Activated T-cell treated with anti-CD3 and anti-CD28 coated beads for 48 hours (primary cell): ENCODE measurements around the gene TREM2.

ENCODE experiments used
- DNase-seq: peaks from one replicate; pipeline ENCODE4 v3.0.0-alpha.2; 2020; ENCODE audit warnings: low read depth

Gene TREM2

DNA sequence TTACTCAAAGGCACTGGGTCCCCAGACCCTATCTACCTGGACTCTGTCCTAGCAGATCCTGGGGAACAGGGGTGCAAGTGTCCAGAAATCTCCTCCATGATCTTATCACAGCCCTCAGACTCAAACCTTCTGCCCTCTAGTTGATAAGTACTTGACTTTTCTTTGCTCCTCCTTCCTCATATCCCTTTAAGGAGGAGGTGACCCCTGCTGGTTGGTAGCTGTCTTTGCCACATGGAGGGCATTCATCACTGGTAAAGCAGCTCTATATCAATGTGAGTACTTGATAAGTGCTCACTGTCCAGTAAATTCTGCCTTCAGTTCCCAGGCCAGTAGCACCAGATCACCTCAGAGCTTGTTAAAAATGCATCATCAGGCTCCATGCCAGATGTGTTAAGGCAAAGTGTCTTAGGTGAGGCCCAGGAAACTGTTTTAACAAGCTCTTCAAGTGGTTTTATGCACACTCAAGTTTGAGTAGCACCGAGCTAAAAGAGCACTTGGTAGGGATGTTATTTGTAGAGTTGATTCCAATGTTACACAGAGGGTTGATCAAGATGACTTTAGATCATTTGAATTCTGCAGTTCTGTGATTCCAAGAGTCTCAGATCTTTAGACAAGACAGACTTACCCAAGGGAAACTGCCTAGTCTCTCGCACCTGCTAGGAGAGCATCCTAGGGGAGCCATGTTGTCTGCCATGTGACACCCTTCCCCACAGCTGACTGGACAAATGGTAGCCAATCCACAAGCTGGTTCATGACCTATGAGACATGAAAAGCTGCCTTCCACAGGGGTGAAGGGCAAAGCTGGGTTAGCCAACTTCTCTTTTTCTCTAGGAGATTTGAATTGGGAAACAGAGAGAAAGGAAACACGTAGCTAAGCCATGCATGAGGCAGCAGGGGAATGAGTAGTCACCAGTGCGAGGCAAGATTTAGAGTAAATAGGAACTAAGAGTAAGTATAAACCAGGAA, 19.4 kb upstream of the TREM2 start:
- DNase-seq = peak; percentile 28

DNA sequence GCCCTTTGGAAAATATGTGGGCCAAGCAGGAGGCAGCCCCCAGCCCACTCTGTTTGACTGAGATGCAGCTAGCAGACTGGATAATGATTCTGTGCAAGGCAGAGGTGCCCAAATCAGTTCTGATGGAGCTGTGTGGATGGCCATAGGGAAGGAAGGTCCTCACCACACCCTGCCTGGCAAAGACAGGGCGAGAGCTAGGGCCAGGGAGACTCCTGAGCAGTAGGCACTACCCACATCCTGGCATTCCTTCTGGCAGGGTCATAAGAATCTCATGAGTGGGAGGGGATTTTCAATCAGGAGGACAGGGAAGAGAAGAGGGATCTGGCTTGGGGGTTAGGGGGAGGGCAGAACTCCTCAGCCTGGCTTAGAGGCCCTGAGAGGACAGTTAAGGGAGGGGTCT, 18.6 kb upstream of the TREM2 start:
- no peak for DNase-seq

DNA sequence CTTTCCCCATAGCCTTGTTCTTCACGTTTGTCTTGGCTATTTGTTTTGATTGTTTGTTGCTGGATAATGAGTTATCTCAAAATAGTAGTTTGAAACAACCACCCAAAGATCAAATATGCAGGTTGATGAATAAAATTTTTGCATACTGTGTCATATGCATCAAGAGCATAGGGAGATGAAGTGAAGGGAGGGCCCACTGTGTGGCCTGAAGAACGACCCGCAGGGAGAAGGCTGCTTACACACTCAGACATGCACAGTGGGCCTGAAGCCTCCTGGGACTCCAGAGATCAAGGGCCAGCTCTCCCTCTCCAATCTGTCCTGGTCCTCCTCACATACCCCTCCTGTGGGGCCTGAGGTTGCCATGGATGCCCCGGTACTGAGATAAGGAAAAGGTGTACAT, 16.2 kb upstream of the TREM2 start:
- no peak for DNase-seq

DNA sequence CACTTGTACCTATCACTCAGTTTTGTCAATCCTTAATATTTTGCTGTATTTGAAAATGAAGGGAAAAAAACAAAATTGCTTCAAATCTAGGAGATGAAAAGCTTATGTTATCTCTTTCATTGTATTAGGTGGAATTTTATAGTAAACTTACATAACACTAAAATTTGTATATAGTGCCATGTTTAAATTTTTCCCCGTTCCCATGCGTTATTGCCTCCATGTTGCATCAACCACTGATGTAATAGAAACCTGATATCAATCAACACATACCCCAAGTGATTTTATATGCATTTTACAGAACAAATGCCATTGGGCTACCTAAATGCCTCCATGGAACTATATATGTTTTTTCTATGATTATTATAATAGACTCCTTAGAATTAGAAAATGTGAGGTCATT, 14.8 kb upstream of the TREM2 start:
- no peak for DNase-seq

DNA sequence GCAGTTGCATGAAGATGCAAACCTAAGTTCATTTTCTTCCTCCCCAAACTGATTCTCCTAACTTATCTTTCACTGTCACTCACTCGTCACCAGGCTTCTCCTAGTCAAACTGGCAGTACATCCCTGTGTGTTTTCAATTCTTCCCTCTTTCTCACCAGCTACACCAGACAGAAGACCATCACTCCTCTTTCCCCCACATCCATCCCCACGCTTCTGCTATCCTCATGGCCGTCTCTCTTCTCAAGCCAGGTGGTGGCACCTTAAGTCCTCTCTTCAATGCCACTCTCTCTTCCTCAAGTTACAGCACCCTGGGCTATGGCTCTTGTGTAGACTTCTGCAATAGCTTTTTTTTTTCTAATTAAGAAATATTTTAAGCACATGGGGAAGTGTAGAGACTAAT, 14.4 kb upstream of the TREM2 start:
- no peak for DNase-seq

DNA sequence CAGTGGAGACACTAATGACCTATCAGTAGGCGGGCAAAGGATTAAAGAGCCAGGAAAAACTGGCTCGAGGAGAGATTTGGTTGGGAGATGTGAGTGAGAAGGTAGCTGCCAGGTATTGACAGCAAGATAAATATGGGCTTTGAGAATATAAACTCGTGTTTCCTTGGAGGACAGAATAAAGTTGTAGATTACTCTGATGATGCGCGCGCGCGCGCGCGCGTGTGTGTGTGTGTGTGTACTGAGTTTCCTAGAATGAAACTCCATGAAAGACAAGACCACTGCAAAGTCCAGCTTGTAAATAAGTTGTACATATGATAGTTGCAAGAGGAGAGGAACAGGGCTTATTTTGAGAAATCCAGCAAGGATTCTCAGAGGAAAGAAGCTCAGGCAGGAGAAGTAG, 13.3 kb upstream of the TREM2 start:
- no peak for DNase-seq

DNA sequence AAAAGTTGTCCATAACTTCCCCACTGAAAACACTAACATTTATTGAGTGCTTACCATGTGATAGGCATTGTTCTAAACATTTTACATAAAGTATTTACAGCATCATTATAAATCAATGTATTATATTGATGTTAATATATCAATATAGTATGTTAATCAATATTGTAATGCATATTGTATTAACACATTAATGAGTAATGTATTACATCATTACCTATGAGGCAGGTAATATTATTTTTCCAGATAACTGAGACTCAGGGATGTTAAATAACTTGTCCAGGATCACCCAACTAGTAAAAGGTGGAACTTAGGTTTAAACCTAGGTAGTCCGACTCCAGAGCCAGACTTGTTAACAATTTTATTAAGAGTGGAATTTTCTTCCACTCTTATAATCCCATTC, 12.2 kb upstream of the TREM2 start:
- no peak for DNase-seq

DNA sequence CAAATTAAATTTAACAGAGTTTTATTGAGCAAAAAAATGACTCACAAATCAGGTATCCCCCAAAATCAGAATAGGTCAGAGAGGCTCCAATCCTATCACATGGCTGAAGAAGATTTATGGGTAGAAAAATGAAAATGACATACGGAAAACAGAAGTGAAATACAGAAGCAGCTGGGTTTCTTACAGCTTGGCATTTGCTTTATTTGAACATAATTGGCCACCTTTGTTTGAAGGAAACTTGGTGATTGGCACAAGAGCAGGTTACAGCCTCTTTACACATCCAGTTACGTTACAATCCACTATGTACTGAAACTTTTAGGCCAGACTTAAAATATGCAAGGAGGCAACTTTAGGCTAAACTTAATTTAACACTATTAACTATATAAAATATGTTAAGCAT, 11.7 kb upstream of the TREM2 start:
- no peak for DNase-seq

DNA sequence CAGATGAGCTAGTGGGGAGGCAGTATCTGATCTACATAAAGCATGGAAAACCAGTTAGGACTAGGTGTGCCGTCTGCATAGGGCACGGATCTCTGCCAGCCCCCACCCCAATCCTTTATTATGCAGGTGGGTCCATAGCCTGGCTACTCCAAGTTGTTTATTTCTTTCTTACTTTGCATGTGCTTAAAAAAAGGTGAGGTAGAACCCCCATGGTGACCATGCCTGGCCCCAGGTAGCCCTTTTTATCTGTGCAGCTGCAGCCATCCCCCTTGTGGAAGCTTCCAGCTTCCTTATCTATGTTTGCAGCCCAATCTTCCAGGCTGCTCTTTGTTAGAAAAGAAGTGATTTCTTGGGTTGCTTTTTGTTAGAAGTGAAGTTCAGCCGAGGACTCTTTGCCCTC, 9.0 kb upstream of the TREM2 start:
- no peak for DNase-seq

DNA sequence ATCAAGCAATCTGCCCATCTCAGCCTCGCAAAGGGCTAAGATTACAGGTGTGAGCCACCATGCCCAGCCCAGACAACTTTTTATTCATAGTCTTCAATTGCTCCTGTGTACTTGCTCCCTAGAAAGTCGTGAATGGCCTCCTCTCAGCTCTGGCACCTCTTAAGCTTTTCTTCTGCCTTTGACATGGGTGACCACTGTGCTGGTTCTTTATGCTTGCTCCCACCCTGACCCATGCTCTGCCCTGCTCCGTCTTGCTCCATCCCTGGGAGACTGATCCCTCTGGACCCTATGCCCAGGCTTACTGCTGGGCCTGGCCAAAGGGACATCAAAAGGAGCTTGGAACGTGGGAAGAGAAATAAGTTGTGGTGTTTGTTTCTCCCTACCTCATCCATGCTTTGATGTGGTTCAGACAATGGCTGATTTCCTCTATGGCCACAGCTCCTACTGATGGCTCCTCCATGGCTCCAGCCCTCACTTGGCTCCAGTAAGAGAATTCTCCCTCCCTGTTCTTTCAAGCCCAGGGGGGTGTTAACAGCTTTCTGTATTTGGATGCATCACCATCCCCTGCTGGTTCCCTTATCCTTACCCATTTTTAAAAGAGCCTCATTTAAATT, 7.7 kb upstream of the TREM2 start:
- no peak for DNase-seq

DNA sequence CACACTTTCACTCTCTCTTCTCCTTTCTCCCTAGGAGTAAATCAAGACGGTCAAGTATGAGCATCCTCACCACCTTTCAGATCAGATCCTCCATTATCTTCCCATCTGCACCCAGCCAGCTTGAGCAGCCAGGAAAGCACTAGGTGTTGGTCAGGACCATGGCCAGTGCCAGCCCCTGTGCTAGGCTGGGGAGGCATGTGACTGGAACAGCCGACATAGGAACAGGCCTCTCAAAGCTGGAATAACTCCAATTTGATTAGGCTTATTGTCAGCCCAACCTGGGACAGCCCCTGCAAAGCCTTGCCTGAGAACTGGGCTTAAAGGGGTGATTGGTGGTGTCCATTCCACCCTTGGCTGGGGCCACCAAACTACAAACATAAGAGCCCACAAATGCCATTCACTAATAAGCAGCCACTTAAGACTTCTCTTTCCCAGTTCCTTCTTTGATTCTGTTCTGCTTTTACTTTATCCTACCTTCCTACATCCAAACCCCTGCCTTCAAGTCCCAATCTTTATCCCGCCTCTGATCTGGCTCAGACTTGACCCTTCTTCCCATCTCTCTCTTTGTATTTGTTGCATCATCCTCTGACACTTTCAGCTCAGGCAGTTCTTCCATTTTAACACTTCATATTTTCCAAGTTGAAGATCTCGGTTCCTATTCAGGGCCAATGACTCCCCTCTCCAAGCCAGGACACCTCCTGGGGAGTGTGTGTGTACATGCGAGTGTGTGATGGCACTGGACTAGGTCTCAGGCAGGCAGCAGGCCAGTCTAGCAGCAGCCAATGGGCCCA, 4.5 kb upstream of the TREM2 start:
- no peak for DNase-seq

DNA sequence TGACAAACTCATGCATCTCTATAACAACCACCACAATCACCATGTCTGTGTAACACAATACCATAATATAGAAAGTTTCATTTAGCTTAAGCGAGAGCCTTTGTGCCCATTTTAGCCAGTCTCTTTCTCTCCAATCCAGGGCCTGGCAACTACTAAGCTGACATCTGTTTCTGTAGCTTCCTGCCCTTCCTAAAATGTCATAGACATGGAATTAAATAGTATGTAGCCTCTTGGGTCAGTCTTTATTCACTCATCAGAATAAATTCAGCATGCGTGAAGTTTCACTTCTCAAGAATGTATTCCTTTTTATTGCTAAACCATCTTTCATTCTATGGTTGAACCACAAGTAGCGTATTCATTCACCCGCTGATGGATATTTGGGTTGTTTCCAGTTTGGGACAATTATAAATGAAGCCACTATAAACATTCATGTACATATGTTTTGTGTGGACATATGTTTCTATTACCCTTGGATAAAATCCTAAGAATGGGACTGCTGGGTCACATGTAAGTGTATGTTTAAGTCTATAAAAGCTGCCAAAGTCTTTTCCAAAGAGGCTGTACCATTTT, 1.7 kb upstream of the TREM2 start:
- DNase-seq = no peak

DNA sequence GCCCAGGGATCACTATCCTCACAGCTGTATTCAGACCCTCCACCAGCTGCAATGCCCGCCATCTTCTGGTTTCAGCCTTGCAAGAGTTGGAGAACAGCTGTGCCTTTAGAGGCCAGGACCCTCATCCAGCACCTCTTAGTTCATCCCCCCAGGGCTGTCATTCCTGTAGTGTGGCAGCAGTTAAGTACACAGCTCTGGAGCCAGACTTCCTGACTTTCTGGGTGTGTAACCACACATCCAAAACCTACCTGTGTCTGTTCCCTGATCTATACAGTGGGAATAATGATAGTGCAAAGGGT, 452 bp upstream of the TREM2 start:
- no peak for DNase-seq

DNA sequence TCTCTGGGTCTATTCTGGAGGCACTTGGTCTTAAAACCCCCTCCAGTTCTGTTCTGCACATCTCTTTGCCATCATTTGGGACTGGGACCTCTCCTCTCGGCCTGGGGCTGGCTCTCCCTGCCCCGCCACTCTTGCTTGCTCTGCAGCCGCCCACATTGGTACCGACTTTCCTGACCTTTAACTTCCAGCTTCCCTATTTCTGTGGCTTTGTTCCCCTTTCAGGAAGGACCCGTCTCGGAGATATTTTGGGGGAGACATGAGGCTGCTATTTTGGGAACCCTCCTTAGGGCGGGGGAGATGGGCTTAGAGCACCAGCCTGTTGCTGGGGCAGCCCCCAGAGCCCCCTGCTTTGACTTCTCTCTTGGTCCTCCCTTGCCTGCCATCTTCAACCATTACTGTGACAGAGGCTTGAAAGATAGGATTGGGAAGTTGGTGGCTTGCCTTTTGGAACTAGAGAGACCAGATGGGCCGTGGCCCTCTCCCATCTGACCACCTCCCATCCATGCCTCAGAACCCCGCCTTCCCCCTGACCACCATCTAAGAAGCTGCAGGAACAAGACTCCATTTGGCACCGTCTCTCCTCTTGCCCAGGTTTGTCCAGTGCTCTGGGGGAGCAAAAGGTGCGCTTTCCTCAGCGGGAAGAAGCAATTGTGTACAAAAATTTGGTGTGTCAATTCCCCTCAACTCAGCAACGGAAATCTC, 914 bp downstream of the TREM2 start:
- DNase-seq = no peak

DNA sequence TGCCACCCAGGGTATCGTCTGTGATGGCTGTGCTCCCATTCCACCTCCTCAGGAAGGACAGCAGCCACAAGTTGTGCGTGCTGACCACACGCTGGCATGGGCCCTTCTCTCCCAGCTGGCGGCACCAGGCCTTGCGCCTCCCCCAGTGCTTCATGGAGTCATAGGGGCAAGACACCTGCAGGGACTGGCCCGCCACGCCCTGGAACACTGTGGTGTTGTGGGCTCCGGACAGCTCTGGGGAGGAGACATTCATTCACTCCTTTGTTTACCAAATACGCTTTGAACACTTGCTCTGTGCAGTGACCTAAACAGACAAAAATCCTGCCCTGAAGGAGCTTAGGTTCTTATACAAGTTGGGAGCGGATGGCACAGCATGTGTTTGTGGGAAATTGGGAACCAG, 1.5 kb downstream of the TREM2 start:
- no peak for DNase-seq

DNA sequence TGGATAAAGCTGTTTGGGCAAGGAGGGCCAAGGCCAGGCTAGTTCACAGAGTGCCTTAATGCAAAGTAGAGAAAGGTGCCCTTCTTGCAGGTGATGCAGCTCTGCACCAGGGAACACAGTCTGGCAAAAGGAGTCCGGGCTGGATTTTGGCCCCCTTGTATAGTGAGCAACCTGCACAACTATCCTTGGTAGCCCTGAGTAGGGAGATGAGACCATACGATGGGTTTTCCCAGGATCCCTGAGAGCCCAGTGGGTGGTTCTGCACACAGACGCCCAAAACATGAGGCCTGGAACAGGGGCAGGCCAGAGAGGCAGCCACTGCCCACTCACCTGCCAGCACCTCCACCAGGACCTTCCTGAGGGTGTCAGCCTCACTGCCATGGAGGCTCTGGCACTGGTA, 2.0 kb downstream of the TREM2 start:
- no peak for DNase-seq

DNA sequence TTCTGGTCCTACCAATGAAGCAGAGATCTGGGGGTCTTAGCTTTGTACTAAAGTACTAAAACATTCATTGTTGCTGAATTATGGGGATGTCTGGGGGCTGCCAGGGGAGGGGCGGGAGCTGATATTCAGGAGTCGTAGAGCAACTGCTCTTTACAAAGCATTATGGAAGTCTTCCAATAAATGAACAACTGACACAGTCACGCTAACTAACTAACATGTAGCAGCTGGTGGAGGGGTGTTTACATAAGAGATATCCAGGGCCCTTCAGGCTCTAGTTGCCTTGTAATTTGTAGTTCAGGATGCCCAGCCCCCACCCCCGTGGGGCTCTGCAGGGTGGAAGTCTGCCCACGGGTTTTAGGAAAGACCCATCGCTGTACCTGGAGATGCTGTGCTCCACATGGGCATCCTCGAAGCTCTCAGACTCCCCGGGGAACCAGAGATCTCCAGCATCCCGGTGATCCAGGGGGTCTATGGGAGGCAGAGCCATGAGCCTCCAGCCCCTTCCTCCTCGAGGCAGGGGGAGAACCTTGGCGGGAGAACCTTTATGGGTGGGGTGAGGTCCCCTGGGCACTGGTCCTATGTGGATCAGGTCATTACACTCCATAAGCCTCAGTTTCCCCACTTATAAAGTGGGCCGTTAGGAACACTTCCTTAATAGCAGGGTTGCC, 3.4 kb downstream of the TREM2 start:
- no peak for DNase-seq

DNA sequence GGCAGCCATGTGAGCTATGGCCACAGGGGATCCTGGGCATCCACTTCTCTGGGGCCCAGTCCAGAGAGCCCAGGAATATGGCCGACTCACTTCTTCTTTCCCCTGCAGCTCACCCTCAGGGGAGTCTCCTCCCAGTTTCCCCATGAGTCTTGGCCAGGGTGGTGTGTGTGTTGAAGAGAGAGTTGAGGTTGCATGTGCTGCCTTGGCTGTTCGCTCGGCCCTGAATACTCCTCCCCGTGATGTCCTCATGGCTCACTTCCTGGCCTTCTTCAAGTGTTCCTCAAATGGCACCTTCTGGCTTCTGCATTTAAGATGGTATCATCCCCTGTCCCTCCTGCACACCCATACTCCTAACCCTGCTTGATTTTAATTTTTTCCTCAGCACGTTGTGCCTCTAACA, 5.6 kb downstream of the TREM2 start:
- no peak for DNase-seq

DNA sequence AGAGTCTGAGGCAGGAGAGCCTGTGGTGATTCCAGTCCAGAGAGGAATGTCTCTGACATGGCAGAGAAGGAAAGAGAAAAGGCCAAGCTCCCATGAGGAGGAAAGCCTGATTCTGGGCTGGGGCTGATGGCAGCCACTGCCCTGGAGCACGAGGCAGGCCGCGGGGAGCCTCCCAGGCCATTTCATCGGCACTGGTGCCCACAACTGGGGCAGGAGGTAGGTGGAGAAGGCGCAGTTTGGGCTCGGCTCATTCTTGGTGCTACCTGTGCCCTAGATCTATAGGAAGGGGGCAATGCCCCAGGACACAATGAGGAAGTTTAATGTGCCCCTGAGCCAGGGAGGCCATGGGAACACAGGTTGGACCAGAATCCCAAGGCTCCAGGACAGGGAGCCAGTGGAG, 6.1 kb downstream of the TREM2 start:
- no peak for DNase-seq

DNA sequence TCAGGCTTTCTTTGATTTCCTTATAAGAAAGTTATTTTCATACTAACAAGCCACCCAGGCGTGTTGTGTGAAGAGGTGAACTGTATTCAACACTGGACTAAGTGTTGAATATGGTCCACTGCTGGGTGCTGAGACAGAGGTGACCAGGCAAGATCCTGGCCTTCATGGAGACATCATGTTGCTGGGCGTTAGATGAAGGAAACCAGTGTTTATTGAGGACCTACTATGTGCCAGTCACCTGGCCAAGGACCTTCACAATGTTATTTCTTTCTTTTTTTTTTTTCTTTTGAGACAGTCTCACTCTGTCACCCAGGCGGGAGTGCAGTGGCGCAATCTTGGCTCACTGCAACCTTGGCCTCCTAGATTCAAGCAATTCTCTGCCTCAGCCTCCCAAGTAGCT, 6.9 kb downstream of the TREM2 start:
- no peak for DNase-seq

DNA sequence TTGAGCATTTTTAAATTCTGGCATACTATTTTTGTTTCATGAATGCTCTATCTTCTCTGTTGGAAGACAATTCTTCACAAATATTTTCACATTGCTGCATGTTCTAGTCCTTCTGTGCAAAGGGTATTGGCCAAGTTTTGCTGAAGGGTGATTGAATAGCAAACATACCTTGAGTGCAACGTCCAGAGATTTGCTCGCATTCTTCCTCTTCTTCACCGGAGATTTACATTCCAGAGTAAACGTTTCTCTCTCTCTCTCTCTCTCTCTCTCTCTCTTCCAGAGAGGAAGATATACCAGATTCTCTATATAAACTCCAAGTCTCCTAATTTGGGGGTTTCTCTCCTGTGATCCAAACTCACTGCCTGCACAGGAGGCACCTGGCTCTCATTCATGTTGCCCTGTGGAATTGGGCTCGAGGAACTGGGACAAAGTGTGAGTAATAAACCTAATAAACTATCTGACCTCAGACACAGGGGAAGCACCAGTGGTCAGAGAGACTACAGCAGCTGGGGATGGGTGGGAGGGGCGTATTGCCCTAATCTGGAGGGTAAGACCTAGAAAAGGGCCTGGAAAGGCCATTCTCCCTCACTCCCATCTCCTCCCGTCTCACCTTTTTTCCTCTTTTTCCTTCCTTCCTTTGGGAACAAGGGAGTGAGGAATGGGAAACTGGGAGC, 7.6 kb downstream of the TREM2 start:
- DNase-seq = no peak
